ENCODE measurements around the gene SLC34A1. TPM values are rescaled to one million over a fixed set of nuclear protein-coding genes. Genes with fewer than 3 reads are reported as not detected.
A peak's percentile ranks its signal among the peaks of the same experiment; 100 is the strongest.

Gene SLC34A1
- polyA plus RNA-seq, 3 donors = not detected

DNA sequence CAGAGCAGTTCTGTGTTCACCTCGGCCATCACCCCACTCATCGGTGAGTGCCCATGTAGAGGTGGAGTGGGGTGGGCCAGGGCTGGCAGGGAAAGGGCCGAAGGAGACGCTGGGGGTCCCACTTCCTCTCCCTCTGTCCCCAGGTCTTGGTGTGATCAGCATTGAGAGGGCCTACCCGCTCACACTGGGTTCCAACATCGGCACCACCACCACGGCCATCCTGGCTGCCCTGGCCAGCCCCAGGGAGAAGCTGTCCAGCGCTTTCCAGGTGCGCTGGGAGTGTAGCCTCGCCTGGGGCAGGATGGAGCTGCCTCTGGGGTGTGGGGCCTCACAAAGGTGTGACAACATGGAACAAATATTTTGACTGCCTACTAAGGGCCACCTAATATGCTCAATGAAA lies 12.6 kb downstream of the SLC34A1 start:
- H3K4me3 Mint-ChIP-seq = no peak overlapping the region
- peaks cover 18% of the 10 kb centered on the region for H3K4me1 Mint-ChIP-seq

GRCh38 chr5:177397875-177398390 lies 13.7 kb downstream of the SLC34A1 start:
- intact Hi-C loops (cut with micrococcal nuclease) = no loop called here
- H3K27me3 Mint-ChIP-seq (ENCODE audit: low read depth in 3 of 3) = peaks cover 34 to 44% (median 38%) of the 10 kb centered on the region in 3 donors

More for the DNA sequence above, 12.6 kb downstream of the SLC34A1 start:
- Histone ChIP-seq H3K9ac (ENCODE audit: insufficient read depth, low read length, poor library complexity, severe bottlenecking) (no peak overlapping the region), H3K27me3 (ENCODE audit: control insufficient read depth in 2 of 2, insufficient read depth in 2 of 2, low read length in 2 of 2) (peaks cover 9 to 25% of the 10 kb centered on the region in 2 donors), H3K4me1 (ENCODE audit: control insufficient read depth in 1 of 2, insufficient read depth in 2 of 2, low read length in 2 of 2) (peaks cover 19% of the 10 kb centered on the region in 2 donors), H3K4me3 (replicated peaks in 1 of 3; ENCODE audit: low read depth in 2 of 3, low read length in 3 of 3) (no peak overlapping the region), H3K27ac (ENCODE audit: low read depth in 1 of 2, low read length in 2 of 2) (no peak overlapping the region), H3K9me3 (replicated peaks in 1 of 2; ENCODE audit: control insufficient read depth in 1 of 2, insufficient read depth in 1 of 2, low read length in 2 of 2) (peaks cover 0 to 5% of the 10 kb centered on the region in 2 donors), H4K20me1 (ENCODE audit: insufficient read depth, low read length) (no peaks in the 10 kb centered on the region), H3K79me2 (ENCODE audit: insufficient read depth, low read length) (no peaks in the 10 kb centered on the region), H3K36me3 (replicated peaks in 1 of 2; ENCODE audit: control insufficient read depth in 1 of 2, insufficient read depth in 2 of 2, low read length in 2 of 2) (no peaks in the 10 kb centered on the region), H2AFZ (ENCODE audit: insufficient read depth, low read depth, low read length, poor library complexity, severe bottlenecking) (no peak overlapping the region), H3K4me2 (replicated peaks; ENCODE audit: extremely low read depth, low read length, poor library complexity, severe bottlenecking) (no peak overlapping the region)
- no peak for DNase-seq
- H3K27ac Mint-ChIP-seq = peak overlapping the region in 1 of 7 donors; percentile 31
- WGBS (ENCODE audit: insufficient coverage) = 100% methylated on average over 4 of the region's 10 CpGs
- peaks cover 23 to 32% (median 28%) of the 10 kb centered on the region in 3 donors for H3K27me3 Mint-ChIP-seq (ENCODE audit: low read depth in 3 of 3)
- intact Hi-C loops (cut with micrococcal nuclease) = no loop called here
- H3K9me3 Mint-ChIP-seq = peaks cover 0 to 3% (median 0%) of the 10 kb centered on the region in 7 donors
- H3K36me3 Mint-ChIP-seq = no peaks in the 10 kb centered on the region
- no peak for TF ChIP-seq CTCF (IDR thresholded peaks at IDR 0.05)

More at GRCh38 chr5:177397875-177398390, 13.7 kb downstream of the SLC34A1 start:
- peaks cover 24 to 25% of the 10 kb centered on the region in 2 donors for H3K4me1 ChIP-seq (ENCODE audit: control insufficient read depth in 1 of 2, insufficient read depth in 2 of 2, low read length in 2 of 2)
- Mint-ChIP-seq H3K36me3 (peaks cover 4 to 7% of the 10 kb centered on the region in 2 donors), H3K4me1 (peaks cover 24% of the 10 kb centered on the region), H3K4me3 (no peak overlapping the region), H3K27ac (no peak overlapping the region), H3K9me3 (peaks cover 0 to 14% (median 4%) of the 10 kb centered on the region in 7 donors)
- no peaks in the 10 kb centered on the region for H3K36me3 ChIP-seq (replicated peaks in 1 of 2; ENCODE audit: control insufficient read depth in 1 of 2, insufficient read depth in 2 of 2, low read length in 2 of 2)
- no peak for DNase-seq
- H3K4me3 ChIP-seq (replicated peaks in 1 of 3; ENCODE audit: low read depth in 2 of 3, low read length in 3 of 3) = no peak overlapping the region
- TF ChIP-seq CTCF (IDR thresholded peaks at IDR 0.05) = no peak
- 88% methylated on average over 9 of the region's 16 CpGs for WGBS (ENCODE audit: insufficient coverage)
- no peak overlapping the region for H3K4me2 ChIP-seq (replicated peaks; ENCODE audit: extremely low read depth, low read length, poor library complexity, severe bottlenecking)
- no peak overlapping the region for H3K9ac ChIP-seq (ENCODE audit: insufficient read depth, low read length, poor library complexity, severe bottlenecking)
- H4K20me1 ChIP-seq (ENCODE audit: insufficient read depth, low read length) = peaks cover 6% of the 10 kb centered on the region
- H3K9me3 ChIP-seq (replicated peaks in 1 of 2; ENCODE audit: control insufficient read depth in 1 of 2, insufficient read depth in 1 of 2, low read length in 2 of 2) = peaks cover 0 to 12% of the 10 kb centered on the region in 2 donors
- H2AFZ ChIP-seq (ENCODE audit: insufficient read depth, low read depth, low read length, poor library complexity, severe bottlenecking) = no peak overlapping the region
- no peaks in the 10 kb centered on the region for H3K79me2 ChIP-seq (ENCODE audit: insufficient read depth, low read length)
- H3K27ac ChIP-seq (ENCODE audit: low read depth in 1 of 2, low read length in 2 of 2) = no peak overlapping the region
- H3K27me3 ChIP-seq (ENCODE audit: control insufficient read depth in 2 of 2, insufficient read depth in 2 of 2, low read length in 2 of 2) = peaks cover 19 to 36% of the 10 kb centered on the region in 2 donors

Measured in CD14-positive monocyte (primary cell).